HEK293 (cell line): ENCODE data around the gene DIP2C.

Source experiments
- CTCF ChIA-PET: fragments of 350-600 bp; formaldehyde crosslinking; extraction: SDS; loops from one replicate; lab custom pipeline; 2021; ENCODE audit warnings: antibody characterized with exemption; lab: Yijun Ruan, JAX
- POLR2A ChIA-PET: fragments of 300-600 bp; formaldehyde crosslinking; extraction: SDS; loops from one replicate; lab custom pipeline; 2020; ENCODE audit warnings: antibody characterized with exemption, inconsistent platforms; lab: Yijun Ruan, JAX
- H3K27ac ChIP-seq: fragments of 200-500 bp; sonication (Bioruptor generic); 2 replicates; pipeline ENCODE4 v1.5.1; 2014; ENCODE audit warnings: low read depth, low read length, control low read depth, inconsistent platforms; ENCODE audit errors: extremely low read depth
- H3K36me3 ChIP-seq, 2 experiments: fragments of 200-500 bp in 1 of 2; sonication (Bioruptor generic) in 1 of 2; 1 replicate in 1 of 2; 2 replicates in 1 of 2; pipeline ENCODE4 v1.5.1; 2014 to 2017; ENCODE audit warnings: inconsistent platforms in 2 of 2, low read length in 2 of 2; ENCODE audit not compliant: control insufficient read depth in 2 of 2, insufficient read depth in 1 of 2
- H3K4me1 ChIP-seq: fragments of 200-500 bp; sonication (Bioruptor generic); 2 replicates; pipeline ENCODE4 v1.5.1; 2014; ENCODE audit warnings: mild to moderate bottlenecking, low read length, inconsistent platforms; ENCODE audit not compliant: control insufficient read depth, insufficient read depth
- H3K4me3 ChIP-seq: 2 replicates; pipeline ENCODE4 v1.5.1; 2011; ENCODE audit warnings: low read depth, mild to moderate bottlenecking, control low read depth, low read length, moderate library complexity
- H3K9me3 ChIP-seq: fragments of 200-500 bp; sonication (Bioruptor generic); 2 replicates; pipeline ENCODE4 v1.5.1; 2014; ENCODE audit warnings: low read depth, low read length, inconsistent platforms; ENCODE audit not compliant: control insufficient read depth, insufficient read depth
- GLI4 ChIP-seq: fragments of 450-650 bp; formaldehyde crosslinking; IDR thresholded peaks from 2 replicates; pipeline ENCODE4 v1.5.1; 2016; ENCODE audit warnings: missing biosample characterization, missing genetic modification characterization
- OVOL3 ChIP-seq: fragments of 450-650 bp; formaldehyde crosslinking; IDR thresholded peaks from 2 replicates; pipeline ENCODE4 v1.5.1; 2016; ENCODE audit warnings: missing biosample characterization, missing genetic modification characterization
- YY2 ChIP-seq: fragments of 450-650 bp; formaldehyde crosslinking; IDR thresholded peaks from 2 replicates; pipeline ENCODE4 v1.5.1; 2016; ENCODE audit warnings: missing biosample characterization, missing genetic modification characterization
- ZFP3 ChIP-seq: fragments of 450-650 bp; formaldehyde crosslinking; IDR thresholded peaks from 2 replicates; pipeline ENCODE4 v1.5.1; 2016; ENCODE audit warnings: low read depth, missing biosample characterization, missing genetic modification characterization
- ZNF114 ChIP-seq: fragments of 450-650 bp; formaldehyde crosslinking; IDR thresholded peaks from 2 replicates; pipeline ENCODE4 v1.5.0; 2017; ENCODE audit warnings: missing biosample characterization, missing genetic modification characterization
- ZNF132 ChIP-seq: fragments of 450-650 bp; formaldehyde crosslinking; IDR thresholded peaks from 2 replicates; pipeline ENCODE4 v1.5.1; 2017; ENCODE audit warnings: missing biosample characterization, missing genetic modification characterization, borderline replicate concordance
- ZNF239 ChIP-seq: fragments of 450-650 bp; formaldehyde crosslinking; IDR thresholded peaks from 2 replicates; pipeline ENCODE4 v1.5.1; 2016; ENCODE audit warnings: missing biosample characterization, missing genetic modification characterization
- ZNF37A ChIP-seq: fragments of 450-650 bp; IDR thresholded peaks from 2 replicates; pipeline ENCODE4 v1.5.1; 2018; ENCODE audit warnings: missing biosample characterization, missing genetic modification characterization
- ZNF561 ChIP-seq: fragments of 450-650 bp; IDR thresholded peaks from 2 replicates; pipeline ENCODE4 v1.5.1; 2018; ENCODE audit warnings: missing biosample characterization, missing genetic modification characterization, borderline replicate concordance
- ZNF596 ChIP-seq: fragments of 450-650 bp; IDR thresholded peaks from 2 replicates; pipeline ENCODE4 v1.5.0; 2018; ENCODE audit warnings: missing biosample characterization, mild to moderate bottlenecking, missing genetic modification characterization, moderate library complexity
- ZNF623 ChIP-seq: fragments of 450-650 bp; formaldehyde crosslinking; IDR thresholded peaks from 2 replicates; pipeline ENCODE4 v1.5.1; 2016; ENCODE audit warnings: missing biosample characterization, missing genetic modification characterization
- ZNF658 ChIP-seq: fragments of 450-650 bp; formaldehyde crosslinking; IDR thresholded peaks from 2 replicates; pipeline ENCODE4; 2016; ENCODE audit warnings: missing biosample characterization, missing genetic modification characterization
- ZNF670 ChIP-seq: fragments of 450-650 bp; formaldehyde crosslinking; IDR thresholded peaks from 2 replicates; pipeline ENCODE4 v1.5.1; 2016; ENCODE audit warnings: missing biosample characterization, missing genetic modification characterization, low read depth
- ZNF76 ChIP-seq: fragments of 450-650 bp; formaldehyde crosslinking; IDR thresholded peaks from 2 replicates; pipeline ENCODE4; 2016; ENCODE audit warnings: low read depth, missing biosample characterization, missing genetic modification characterization, borderline replicate concordance
- ZNF777 ChIP-seq: fragments of 450-650 bp; formaldehyde crosslinking; IDR thresholded peaks from 2 replicates; pipeline ENCODE4 v1.5.1; 2017; ENCODE audit warnings: missing biosample characterization, missing genetic modification characterization, borderline replicate concordance
- ZNF785 ChIP-seq: fragments of 450-650 bp; formaldehyde crosslinking; IDR thresholded peaks from 2 replicates; pipeline ENCODE4 v1.5.1; 2016; ENCODE audit warnings: missing biosample characterization, missing genetic modification characterization
- ZSCAN4 ChIP-seq: fragments of 450-650 bp; formaldehyde crosslinking; IDR thresholded peaks from 2 replicates; pipeline ENCODE4 v1.5.1; 2017; ENCODE audit warnings: missing biosample characterization, missing genetic modification characterization
- TF ChIP-seq, protein P1 (sequence below): fragments of 450-650 bp; formaldehyde crosslinking; IDR thresholded peaks from 2 replicates; pipeline ENCODE4 v1.5.1; 2016; ENCODE audit warnings: missing biosample characterization, missing genetic modification characterization
- TF ChIP-seq, protein P2 (sequence below): fragments of 450-650 bp; formaldehyde crosslinking; IDR thresholded peaks from 2 replicates; pipeline ENCODE4 v1.5.1; 2016; ENCODE audit warnings: missing biosample characterization, missing genetic modification characterization

DIP2C gene

DNA sequence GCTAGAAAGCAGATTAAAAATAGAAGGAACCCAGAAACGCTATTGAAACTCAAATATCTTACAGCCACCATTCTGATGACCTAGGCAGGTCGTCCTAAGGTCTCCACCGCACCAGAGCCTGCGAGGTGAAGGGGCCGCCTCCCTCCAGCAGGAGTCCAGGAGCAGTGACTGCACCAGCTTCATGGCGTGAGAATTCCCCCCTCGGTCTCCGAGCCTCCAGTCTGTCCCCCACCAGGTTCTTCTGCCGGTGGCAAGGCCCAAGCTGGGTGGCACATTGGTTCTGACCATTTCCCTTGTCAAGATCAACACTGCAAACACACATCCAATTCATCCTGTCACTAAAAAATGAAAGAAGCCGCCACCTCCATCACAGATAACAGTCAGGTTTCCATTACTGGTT lies 98.7 kb downstream of the DIP2C start:
- H3K36me3 ChIP-seq = no peaks in the 10 kb centered on the region
- no peak overlapping the region for H3K4me3 ChIP-seq
- no peak overlapping the region for H3K27ac ChIP-seq
- ChIA-PET POLR2A (no interaction called here), CTCF (no interaction called here)
- H3K9me3 ChIP-seq = no peaks in the 10 kb centered on the region
- no peak for TF ChIP-seq ZNF596 (tag by site-specific recombination)
- no peak for TF ChIP-seq ZNF777 (tag by site-specific recombination)
- TF ChIP-seq ZNF239 (tag by site-specific recombination) = no peak
- TF ChIP-seq ZFP3 (tag by site-specific recombination) = no peak
- no peak for TF ChIP-seq ZNF132 (tag by site-specific recombination)
- no peak for TF ChIP-seq ZNF658 (tag by site-specific recombination)
- H3K4me1 ChIP-seq = no peaks in the 10 kb centered on the region

DNA sequence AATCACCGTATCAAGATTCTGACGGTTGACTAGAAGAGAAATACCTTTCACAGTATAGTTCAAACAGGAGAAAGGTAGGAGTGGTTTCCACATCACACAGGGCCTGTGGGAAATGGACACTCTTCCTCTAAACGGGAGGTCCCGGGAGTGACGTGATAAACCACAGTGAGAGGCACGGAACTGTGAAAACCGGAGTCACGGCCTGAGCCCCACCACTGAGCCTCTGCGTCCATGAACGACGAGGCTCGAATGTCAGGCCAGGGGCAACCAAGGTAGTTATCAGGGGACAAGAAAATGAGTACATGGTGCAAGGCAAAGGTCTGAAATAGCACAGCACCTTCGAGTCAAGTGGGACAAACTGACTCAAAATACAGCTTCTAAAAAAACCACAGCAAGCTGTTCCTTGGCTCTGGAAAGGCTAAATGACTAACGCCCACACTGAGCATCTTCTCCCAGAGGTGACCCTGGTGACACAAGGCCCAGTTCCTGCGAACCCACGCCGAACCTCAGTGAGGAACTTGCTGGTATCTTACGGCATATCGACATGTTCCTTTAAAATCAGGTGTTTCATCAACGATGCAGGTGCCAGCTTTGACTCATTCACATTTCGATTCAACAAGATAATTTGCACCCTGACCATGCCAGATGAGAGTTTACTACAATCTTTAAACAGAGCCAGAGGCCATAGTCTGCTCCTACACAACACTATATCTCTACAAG lies 99.3 kb downstream of the DIP2C start:
- TF ChIP-seq, protein P1, sequence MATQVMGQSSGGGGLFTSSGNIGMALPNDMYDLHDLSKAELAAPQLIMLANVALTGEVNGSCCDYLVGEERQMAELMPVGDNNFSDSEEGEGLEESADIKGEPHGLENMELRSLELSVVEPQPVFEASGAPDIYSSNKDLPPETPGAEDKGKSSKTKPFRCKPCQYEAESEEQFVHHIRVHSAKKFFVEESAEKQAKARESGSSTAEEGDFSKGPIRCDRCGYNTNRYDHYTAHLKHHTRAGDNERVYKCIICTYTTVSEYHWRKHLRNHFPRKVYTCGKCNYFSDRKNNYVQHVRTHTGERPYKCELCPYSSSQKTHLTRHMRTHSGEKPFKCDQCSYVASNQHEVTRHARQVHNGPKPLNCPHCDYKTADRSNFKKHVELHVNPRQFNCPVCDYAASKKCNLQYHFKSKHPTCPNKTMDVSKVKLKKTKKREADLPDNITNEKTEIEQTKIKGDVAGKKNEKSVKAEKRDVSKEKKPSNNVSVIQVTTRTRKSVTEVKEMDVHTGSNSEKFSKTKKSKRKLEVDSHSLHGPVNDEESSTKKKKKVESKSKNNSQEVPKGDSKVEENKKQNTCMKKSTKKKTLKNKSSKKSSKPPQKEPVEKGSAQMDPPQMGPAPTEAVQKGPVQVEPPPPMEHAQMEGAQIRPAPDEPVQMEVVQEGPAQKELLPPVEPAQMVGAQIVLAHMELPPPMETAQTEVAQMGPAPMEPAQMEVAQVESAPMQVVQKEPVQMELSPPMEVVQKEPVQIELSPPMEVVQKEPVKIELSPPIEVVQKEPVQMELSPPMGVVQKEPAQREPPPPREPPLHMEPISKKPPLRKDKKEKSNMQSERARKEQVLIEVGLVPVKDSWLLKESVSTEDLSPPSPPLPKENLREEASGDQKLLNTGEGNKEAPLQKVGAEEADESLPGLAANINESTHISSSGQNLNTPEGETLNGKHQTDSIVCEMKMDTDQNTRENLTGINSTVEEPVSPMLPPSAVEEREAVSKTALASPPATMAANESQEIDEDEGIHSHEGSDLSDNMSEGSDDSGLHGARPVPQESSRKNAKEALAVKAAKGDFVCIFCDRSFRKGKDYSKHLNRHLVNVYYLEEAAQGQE = no peak
- no peak for TF ChIP-seq ZNF37A (tag by site-specific recombination)
- TF ChIP-seq, all 188 proteins: peak for 0
- CTCF ChIA-PET = no interaction called here
- no peak overlapping the region for H3K27ac ChIP-seq
- H3K9me3 ChIP-seq = no peaks in the 10 kb centered on the region
- H3K4me3 ChIP-seq = no peak overlapping the region
- POLR2A ChIA-PET = no interaction called here
- no peaks in the 10 kb centered on the region for H3K4me1 ChIP-seq
- no peaks in the 10 kb centered on the region for H3K36me3 ChIP-seq

DNA sequence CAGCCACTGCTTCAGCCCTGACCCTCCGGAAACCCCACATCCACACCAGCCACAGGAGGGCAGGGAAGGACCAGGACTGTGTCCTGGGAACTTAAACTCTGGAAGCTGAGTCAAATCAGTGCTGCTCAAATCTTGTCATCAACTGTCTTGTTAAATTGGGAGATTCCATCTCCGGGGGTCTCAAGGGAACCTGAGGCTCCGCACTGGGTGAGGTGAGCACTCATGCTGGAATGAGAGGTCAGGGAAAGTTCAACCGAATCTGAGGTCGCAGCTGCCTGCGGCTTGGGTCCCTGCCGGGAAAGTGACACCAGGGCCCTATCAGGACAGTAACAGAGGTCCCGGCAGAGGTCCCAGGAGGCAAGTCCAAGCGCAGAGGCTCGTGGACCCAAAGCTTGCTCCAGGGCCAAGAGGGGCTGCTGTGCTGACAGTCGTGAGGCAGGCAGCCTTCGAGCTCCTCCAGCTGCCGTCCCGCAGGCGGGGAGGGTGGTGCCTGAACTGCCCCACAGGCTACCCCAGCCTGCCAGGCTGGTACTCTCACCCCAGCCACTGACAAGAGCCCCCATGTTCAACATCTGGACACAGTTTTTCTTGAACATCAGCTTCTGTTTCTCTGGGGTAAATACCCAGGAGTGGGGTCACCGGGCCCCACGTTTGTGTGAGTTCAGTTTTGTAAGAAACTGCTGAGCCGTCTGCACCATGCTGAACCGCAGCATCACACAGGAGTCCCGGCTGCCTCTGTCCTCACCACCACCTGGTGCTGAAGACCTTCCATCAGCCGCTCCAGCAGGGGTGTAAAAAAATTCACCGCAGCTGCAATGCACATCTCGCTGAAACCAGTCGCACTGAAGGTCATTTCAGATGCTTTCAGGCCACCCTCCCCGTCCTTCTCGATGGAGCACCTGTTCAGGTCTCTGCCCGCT lies 101.0 kb downstream of the DIP2C start:
- no peaks in the 10 kb centered on the region for H3K4me1 ChIP-seq
- H3K9me3 ChIP-seq = no peaks in the 10 kb centered on the region
- H3K36me3 ChIP-seq = no peaks in the 10 kb centered on the region
- ChIA-PET CTCF (interaction anchor here (0.6 kb wide), 1 partner anchor 125 kb away, joined by 4 read pairs; no protein-coding TSS in a partner anchor), POLR2A (no interaction called here)
- no peak overlapping the region for H3K4me3 ChIP-seq
- no peak overlapping the region for H3K27ac ChIP-seq
- TF ChIP-seq GLI4 (tag by site-specific recombination) (no peak), ZNF670 (tag by site-specific recombination) (no peak), ZSCAN4 (tag by site-specific recombination) (no peak), ZNF114 (tag by site-specific recombination) (no peak), ZNF785 (tag by site-specific recombination) (no peak), ZNF623 (tag by site-specific recombination) (no peak), ZNF777 (tag by site-specific recombination) (no peak), OVOL3 (tag by site-specific recombination) (no peak), ZNF561 (tag by site-specific recombination) (no peak), ZNF76 (no peak), YY2 (tag by site-specific recombination) (no peak)
- TF ChIP-seq, protein P2, sequence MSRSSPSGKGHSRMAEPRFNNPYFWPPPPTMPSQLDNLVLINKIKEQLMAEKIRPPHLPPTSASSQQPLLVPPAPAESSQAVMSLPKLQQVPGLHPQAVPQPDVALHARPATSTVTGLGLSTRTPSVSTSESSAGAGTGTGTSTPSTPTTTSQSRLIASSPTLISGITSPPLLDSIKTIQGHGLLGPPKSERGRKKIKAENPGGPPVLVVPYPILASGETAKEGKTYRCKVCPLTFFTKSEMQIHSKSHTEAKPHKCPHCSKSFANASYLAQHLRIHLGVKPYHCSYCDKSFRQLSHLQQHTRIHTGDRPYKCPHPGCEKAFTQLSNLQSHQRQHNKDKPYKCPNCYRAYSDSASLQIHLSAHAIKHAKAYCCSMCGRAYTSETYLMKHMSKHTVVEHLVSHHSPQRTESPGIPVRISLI (tag by site-specific recombination) = no peak
